ENCODE measurements around the gene ASB5.

ASB5 gene

DNA sequence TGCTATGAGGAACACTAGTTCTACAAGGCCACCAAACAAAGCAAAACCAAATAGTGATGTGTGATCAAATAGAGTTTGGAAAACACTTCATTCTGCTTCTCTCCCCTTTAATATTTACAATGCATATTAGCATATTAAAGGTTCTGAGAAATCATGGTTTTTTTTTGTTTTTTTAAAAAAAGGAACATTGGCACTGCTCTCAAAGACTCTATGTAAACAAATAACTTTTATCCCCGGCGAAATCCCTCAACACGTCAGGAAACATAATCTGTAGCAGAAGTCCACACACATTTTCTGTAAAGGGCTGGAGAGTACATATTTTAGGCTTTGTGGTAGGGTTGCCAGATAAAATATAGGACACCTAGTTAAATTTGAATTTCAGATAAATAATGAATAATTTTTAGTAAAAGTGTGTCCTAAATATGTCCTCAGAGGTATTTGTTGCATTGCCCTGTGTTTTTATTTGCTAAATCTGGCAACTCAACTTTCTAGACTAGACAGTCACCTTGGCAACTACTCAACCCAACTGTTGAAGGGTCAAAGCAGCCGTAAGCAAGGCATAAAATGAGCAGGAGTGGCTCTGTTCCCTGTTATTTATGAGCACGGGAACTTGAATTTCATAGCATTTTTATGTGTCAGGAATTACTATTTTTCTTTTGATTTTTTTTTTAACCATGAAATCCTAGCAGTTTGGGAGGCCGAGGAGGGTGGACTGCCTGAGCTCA, 82.2 kb downstream of the ASB5 start:
- DNase-seq (ENCODE audit: extremely low spot score, insufficient read length, low read depth) = no peak
- no peak for FAIRE-seq

DNA sequence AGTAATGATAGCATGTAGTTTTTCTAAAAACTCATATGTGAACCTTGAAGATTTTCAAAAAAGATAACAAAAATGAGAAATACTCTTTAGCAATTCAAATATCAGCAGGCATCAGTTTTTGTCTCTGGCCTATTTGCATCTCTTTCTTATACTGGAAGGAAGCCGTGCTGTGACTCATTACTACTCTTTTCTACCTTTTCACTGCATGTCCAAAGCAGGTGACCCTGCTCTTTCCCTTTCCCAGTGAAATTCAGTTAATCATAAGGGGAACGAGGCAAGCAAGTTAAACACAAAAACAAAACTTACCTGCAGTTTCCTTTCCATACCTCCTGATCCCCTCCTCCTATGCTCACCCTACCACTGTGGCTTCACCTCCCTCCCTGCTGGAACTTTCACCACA, 83.0 kb downstream of the ASB5 start:
- FAIRE-seq (no peak), DNase-seq (ENCODE audit: extremely low spot score, insufficient read length, low read depth) (no peak)

DNA sequence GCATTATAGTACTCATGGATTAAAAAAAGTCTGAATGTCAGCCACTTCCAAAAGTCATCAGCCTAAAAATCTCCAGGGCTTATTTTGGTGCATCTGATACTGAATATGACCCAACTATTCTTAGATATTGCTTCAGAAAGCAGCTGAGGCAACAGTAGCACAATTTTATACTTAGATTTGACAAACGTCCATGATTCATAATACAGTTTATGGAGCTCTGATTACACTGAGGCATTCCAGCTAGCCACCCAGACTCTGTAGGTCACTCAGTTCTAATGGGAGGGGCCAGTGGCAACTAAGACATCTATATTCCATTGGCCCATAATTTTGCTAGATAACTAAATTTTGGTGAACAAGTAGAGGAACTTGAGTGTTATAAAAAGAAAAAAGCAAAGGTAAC, 84.0 kb downstream of the ASB5 start:
- FAIRE-seq (no peak), DNase-seq (ENCODE audit: extremely low spot score, insufficient read length, low read depth) (no peak)
